ENCODE results near the gene TMEM170B. TPM values are rescaled to one million over a fixed set of nuclear protein-coding genes. Genes with fewer than 3 reads are reported as not detected.

Gene TMEM170B
- polyA plus RNA-seq = under 1 TPM; 0.17 to 0.59 (median 0.36) TPM

GRCh38 chr6:11537229-11538051, at the start of gene TMEM170B:
Gene TMEM170B (plus strand): TSS chr6:11537749. CDS start chr6:11538278, 529 bp downstream.
- peaks cover 10 to 20% of the 10 kb centered on the region in 2 donors for H3K4me1 Mint-ChIP-seq
- DNase-seq = peak; percentile 98 to 99 (median 98)
- peak within 1 kb of the TSS; percentile 72 to 93 (median 86) for H3K27ac Mint-ChIP-seq
- H3K27me3 Mint-ChIP-seq (ENCODE audit: low read depth in 3 of 3) = peaks cover 0 to 9% (median 5%) of the 10 kb centered on the region in 3 donors
- H3K9me3 Mint-ChIP-seq = no peaks in the 10 kb centered on the region
- H3K4me3 Mint-ChIP-seq = peak within 1 kb of the TSS; percentile 86 to 92 (median 88)
- H3K36me3 Mint-ChIP-seq = no peaks in the 10 kb centered on the region

GRCh38 chr6:11490996-11491395, 46.6 kb upstream of the TMEM170B start:
- peaks cover 6 to 14% of the 10 kb centered on the region in 2 donors for H3K4me1 Mint-ChIP-seq
- no peak overlapping the region for H3K27ac Mint-ChIP-seq
- peaks cover 0 to 2% (median 2%) of the 10 kb centered on the region in 3 donors for H3K27me3 Mint-ChIP-seq (ENCODE audit: low read depth in 3 of 3)
- H3K9me3 Mint-ChIP-seq = no peaks in the 10 kb centered on the region
- no peak overlapping the region for H3K4me3 Mint-ChIP-seq
- no peaks in the 10 kb centered on the region for H3K36me3 Mint-ChIP-seq
- DNase-seq = no peak

GRCh38 chr6:11491596-11492463, 45.7 kb upstream of the TMEM170B start:
- DNase-seq = no peak
- no peak overlapping the region for H3K27ac Mint-ChIP-seq
- no peaks in the 10 kb centered on the region for H3K9me3 Mint-ChIP-seq
- peaks cover 7 to 19% of the 10 kb centered on the region in 2 donors for H3K4me1 Mint-ChIP-seq
- no peaks in the 10 kb centered on the region for H3K36me3 Mint-ChIP-seq
- no peak overlapping the region for H3K4me3 Mint-ChIP-seq
- H3K27me3 Mint-ChIP-seq (ENCODE audit: low read depth in 3 of 3) = peaks cover 0 to 2% (median 2%) of the 10 kb centered on the region in 3 donors

DNA sequence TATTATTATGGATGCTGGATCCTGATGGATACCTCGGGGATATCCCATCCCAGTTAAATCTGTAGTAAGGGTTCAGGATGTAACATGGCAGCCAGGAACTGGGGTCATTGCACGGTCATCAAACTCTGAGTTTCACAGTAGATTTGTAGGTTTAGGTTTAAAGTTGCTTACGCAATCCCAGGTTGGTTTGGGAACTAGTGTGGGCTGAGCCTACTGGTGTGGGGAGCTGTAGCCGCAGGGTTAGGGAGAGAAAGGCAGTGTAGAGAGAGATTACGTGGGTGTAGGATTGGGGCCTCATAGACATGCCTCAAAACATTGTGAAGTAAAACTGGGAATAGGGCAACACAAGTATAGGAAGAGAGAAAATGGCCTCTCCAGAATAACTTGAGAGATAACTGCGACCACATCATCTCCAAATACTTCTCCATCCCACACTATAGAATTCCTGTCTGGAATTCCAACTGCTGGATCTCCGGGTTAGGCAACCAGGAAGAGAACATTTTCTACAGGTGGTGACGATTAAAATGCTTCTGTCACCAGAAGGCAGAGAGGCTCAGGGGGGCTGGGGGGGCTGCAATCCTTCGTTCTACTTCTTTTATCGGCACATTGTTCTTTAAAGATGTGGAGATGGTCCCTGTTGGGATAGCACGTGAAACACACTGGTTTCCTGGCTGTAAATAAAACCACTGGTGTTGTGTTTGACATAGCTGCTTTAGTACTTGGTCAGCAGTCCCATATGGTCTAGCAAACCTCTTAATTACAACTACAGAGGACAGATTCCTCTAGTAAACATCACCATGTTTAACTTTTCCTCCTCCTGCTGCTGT, 44.9 kb upstream of the TMEM170B start:
- Mint-ChIP-seq H3K27me3 (ENCODE audit: low read depth in 3 of 3) (peaks cover 0 to 2% (median under 1%) of the 10 kb centered on the region in 3 donors), H3K4me3 (no peak overlapping the region), H3K4me1 (peaks cover 7 to 19% of the 10 kb centered on the region in 2 donors), H3K9me3 (no peaks in the 10 kb centered on the region), H3K27ac (no peak overlapping the region), H3K36me3 (no peaks in the 10 kb centered on the region)
- no peak for DNase-seq

DNA sequence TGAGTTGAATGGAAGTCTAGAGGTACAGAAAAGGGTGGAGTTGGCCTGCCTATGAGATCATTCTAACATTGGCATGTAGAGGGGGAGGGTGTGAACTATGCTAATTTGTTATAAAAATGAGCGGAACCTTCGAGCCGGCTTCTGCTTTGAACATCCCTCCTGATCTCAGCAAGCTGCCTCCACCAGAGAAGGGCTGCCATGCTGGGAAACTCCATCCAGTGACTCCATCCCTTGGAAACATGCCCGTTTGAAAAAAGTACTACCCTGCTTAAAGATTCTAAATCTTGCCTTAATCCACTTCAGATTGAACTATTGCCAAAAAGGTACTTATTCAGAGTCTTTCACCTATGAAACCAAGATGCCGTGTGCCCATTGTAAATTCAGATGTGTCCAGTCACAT, 43.6 kb upstream of the TMEM170B start:
- peaks cover 7 to 19% of the 10 kb centered on the region in 2 donors for H3K4me1 Mint-ChIP-seq
- peaks cover 0 to 2% (median 0%) of the 10 kb centered on the region in 3 donors for H3K27me3 Mint-ChIP-seq (ENCODE audit: low read depth in 3 of 3)
- no peak overlapping the region for H3K4me3 Mint-ChIP-seq
- no peak overlapping the region for H3K27ac Mint-ChIP-seq
- DNase-seq = no peak
- H3K36me3 Mint-ChIP-seq = no peaks in the 10 kb centered on the region
- no peaks in the 10 kb centered on the region for H3K9me3 Mint-ChIP-seq

DNA sequence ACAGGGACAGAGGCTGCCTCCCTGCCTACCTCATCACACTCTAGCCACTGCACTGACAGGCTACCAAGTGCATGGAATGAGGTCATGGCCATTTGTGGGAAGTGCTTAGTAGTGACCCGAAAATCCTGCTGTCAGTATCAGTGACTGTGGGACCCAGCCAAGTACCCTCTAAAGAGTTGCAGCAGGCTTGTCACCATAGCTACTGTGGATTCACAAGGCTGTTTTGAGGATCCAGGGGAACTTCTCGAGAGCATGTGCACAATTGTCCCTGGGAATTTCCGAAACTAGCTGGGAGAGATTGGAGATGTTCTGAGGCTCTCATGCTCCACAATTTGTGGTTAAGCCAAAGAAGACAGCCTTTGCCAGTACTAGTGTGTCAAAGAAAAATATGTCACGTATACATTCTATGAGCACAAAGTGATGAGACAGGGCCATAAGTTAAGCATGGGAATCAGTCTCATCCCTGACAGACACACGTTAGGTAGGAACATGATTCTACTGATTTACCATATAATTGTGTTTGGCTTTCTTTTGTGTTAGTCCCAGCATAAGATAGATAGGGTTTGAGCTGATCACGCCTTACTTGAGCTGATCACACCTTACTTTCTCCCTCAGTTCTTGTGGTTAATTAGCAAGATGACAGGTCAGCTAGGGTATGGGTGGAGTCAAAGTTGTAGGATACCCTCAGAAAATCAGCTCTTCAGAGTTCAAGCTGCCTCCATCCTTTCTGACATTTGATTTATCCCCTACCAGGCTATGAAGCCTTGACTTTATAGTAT, 42.6 kb upstream of the TMEM170B start:
- no peak for DNase-seq
- Mint-ChIP-seq H3K27me3 (ENCODE audit: low read depth in 3 of 3) (no peaks in the 10 kb centered on the region), H3K36me3 (no peaks in the 10 kb centered on the region), H3K4me1 (peaks cover 7 to 19% of the 10 kb centered on the region in 2 donors), H3K9me3 (no peaks in the 10 kb centered on the region), H3K27ac (no peak overlapping the region), H3K4me3 (no peak overlapping the region)

- Mint-ChIP-seq H3K27ac (no peak overlapping the region), H3K27me3 (ENCODE audit: low read depth in 3 of 3) (no peaks in the 10 kb centered on the region), H3K9me3 (no peaks in the 10 kb centered on the region), H3K36me3 (no peaks in the 10 kb centered on the region), H3K4me1 (peaks cover 7 to 19% of the 10 kb centered on the region in 2 donors), H3K4me3 (no peak overlapping the region)
- no peak for DNase-seq
Measured at GRCh38 chr6:11495565-11496145, 41.9 kb upstream of the TMEM170B start.

DNA sequence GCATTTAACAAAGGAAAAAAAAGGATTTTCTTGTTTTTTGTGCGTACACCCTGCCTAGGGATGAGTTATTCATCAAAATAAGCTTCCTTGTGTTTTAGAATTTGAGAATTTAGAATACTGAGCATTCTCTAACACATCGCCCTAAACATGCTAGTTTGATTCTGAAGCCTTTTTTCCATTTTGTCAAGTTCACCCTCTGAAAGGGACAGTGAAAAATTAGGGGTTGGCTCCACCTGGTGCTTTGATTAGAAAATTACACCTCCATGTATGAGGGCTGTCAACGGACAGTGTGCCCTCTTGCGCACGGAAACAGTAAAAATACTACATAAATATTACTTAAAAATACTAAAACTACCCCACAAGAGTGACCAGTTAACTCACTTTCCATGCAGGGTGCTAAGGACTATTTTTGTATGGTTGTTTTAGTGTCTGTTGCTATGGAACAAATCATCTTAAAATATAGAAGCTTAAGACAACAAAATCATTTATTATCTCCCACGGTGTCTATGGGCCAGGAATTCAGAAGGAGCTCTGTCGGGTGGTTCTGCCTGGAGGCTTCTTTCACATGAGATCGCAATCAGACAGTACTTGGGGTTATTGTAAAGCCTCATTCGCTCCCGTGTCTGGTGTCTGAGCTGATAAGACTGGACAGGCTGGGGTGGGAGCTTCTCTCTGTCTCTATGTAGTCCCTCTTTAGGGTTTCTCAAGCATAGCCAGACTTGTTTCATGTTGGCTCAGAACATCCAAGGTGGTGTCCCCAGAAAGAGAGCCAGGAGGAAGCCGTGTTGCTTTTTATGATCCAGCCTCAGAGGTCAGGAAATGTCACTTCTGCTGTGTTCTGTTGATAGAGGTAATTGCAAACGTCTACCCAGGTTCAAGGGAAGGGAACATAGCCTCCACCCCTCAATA, 41.1 kb upstream of the TMEM170B start:
- H3K27ac Mint-ChIP-seq = no peak overlapping the region
- DNase-seq = peak; percentile 74 to 81 (median 76)
- H3K4me3 Mint-ChIP-seq = no peak overlapping the region
- H3K9me3 Mint-ChIP-seq = no peaks in the 10 kb centered on the region
- peaks cover 7 to 19% of the 10 kb centered on the region in 2 donors for H3K4me1 Mint-ChIP-seq
- H3K36me3 Mint-ChIP-seq = no peaks in the 10 kb centered on the region
- H3K27me3 Mint-ChIP-seq (ENCODE audit: low read depth in 3 of 3) = no peaks in the 10 kb centered on the region

- Mint-ChIP-seq H3K9me3 (no peaks in the 10 kb centered on the region), H3K4me1 (peaks cover 7 to 19% of the 10 kb centered on the region in 2 donors), H3K27me3 (ENCODE audit: low read depth in 3 of 3) (no peaks in the 10 kb centered on the region), H3K4me3 (no peak overlapping the region), H3K27ac (no peak overlapping the region), H3K36me3 (no peaks in the 10 kb centered on the region)
- no peak for DNase-seq
Measured at GRCh38 chr6:11497107-11497506, 40.4 kb upstream of the TMEM170B start.

- Mint-ChIP-seq H3K36me3 (no peaks in the 10 kb centered on the region), H3K27me3 (ENCODE audit: low read depth in 3 of 3) (no peaks in the 10 kb centered on the region), H3K27ac (no peak overlapping the region), H3K4me1 (peaks cover 7 to 19% of the 10 kb centered on the region in 2 donors), H3K4me3 (no peak overlapping the region), H3K9me3 (no peaks in the 10 kb centered on the region)
- no peak for DNase-seq
Measured at GRCh38 chr6:11497881-11498280, 39.7 kb upstream of the TMEM170B start.

- H3K4me1 Mint-ChIP-seq = peaks cover 7 to 14% of the 10 kb centered on the region in 2 donors
- H3K36me3 Mint-ChIP-seq = no peaks in the 10 kb centered on the region
- H3K27ac Mint-ChIP-seq = no peak overlapping the region
- peaks cover 0 to 2% (median 0%) of the 10 kb centered on the region in 3 donors for H3K27me3 Mint-ChIP-seq (ENCODE audit: low read depth in 3 of 3)
- no peak overlapping the region for H3K4me3 Mint-ChIP-seq
- DNase-seq = no peak
- H3K9me3 Mint-ChIP-seq = no peaks in the 10 kb centered on the region
Measured at GRCh38 chr6:11500008-11500407, 37.5 kb upstream of the TMEM170B start.

GRCh38 chr6:11509471-11509870, 28.1 kb upstream of the TMEM170B start:
- H3K9me3 Mint-ChIP-seq = peaks cover 0 to 2% (median 0%) of the 10 kb centered on the region in 6 donors
- H3K27me3 Mint-ChIP-seq (ENCODE audit: low read depth in 3 of 3) = peaks cover 3 to 22% (median 3%) of the 10 kb centered on the region in 3 donors
- no peak overlapping the region for H3K27ac Mint-ChIP-seq
- H3K4me1 Mint-ChIP-seq = no peaks in the 10 kb centered on the region
- H3K4me3 Mint-ChIP-seq = no peak overlapping the region
- H3K36me3 Mint-ChIP-seq = peaks cover 0 to 4% (median 0%) of the 10 kb centered on the region in 3 donors
- DNase-seq = no peak

Measured in immature natural killer cell (primary cell).